Activated CD4-positive, alpha-beta T cell treated with anti-CD3 and anti-CD28 coated beads, Interleukin-2, amount 10 ng/mL, durations not matched to agents 7 days and 5 days (primary cell): ENCODE results near the gene CNTN4. TPM values are rescaled to one million over a fixed set of nuclear protein-coding genes. Genes with fewer than 3 reads are reported as not detected.

Experiments used
- CTCF ChIA-PET: fragments of 350-600 bp; sonication (Branson Sonifier 250); formaldehyde crosslinking; loops from one replicate; lab custom pipeline; 2021; ENCODE audit warnings: antibody characterized with exemption; lab: Charles Lee
- POLR2A ChIA-PET: fragments of 350-600 bp; sonication (Branson Sonifier 250); formaldehyde crosslinking; loops from one replicate; lab custom pipeline; 2021; ENCODE audit warnings: antibody characterized with exemption; lab: Charles Lee
- DNase-seq: peaks from one replicate; pipeline ENCODE4 v3.0.0-alpha.2; 2020
- H3K27ac Mint-ChIP-seq: one replicate; pipeline ENCODE4 v1.8.0; 2021; ENCODE audit warnings: mild to moderate bottlenecking, moderate library complexity, mixed read lengths
- H3K27me3 Mint-ChIP-seq: one replicate; pipeline ENCODE4 v1.8.0; 2021; ENCODE audit warnings: mixed read lengths
- H3K36me3 Mint-ChIP-seq: one replicate; pipeline ENCODE4 v1.8.0; 2021; ENCODE audit warnings: low read depth, mixed read lengths
- H3K4me1 Mint-ChIP-seq: one replicate; pipeline ENCODE4 v1.8.0; 2021; ENCODE audit warnings: mixed read lengths
- H3K4me3 Mint-ChIP-seq: one replicate; pipeline ENCODE4 v1.8.0; 2021; ENCODE audit warnings: mild to moderate bottlenecking, moderate library complexity, mixed read lengths
- H3K9me3 Mint-ChIP-seq: one replicate; pipeline ENCODE4 v1.8.0; 2021; ENCODE audit warnings: mixed read lengths
- total RNA-seq, 2 experiments: library from RNA; stranded (reverse); gene quantifications; one replicate each; pipeline ENCODE4 v1.2.3, GENCODE V29; 2021

CNTN4 gene
- total RNA-seq, 2 experiments from 2014 or later: not detected

- POLR2A ChIA-PET: no interaction called here
- Mint-ChIP-seq H3K9me3 (no peaks in the 10 kb centered on the region), H3K27me3 (no peaks in the 10 kb centered on the region), H3K27ac (no peak overlapping the region), H3K4me1 (no peaks in the 10 kb centered on the region), H3K4me3 (no peak overlapping the region), H3K36me3 (no peaks in the 10 kb centered on the region)
- CTCF ChIA-PET: no interaction called here
- no peak for DNase-seq
Observed at GRCh38 chr3:3087716-3088465, 989.2 kb downstream of the CNTN4 start.

- DNase-seq: no peak
- no peaks in the 10 kb centered on the region for H3K27me3 Mint-ChIP-seq
- H3K36me3 Mint-ChIP-seq: no peaks in the 10 kb centered on the region
- POLR2A ChIA-PET: no interaction called here
- no peak overlapping the region for H3K4me3 Mint-ChIP-seq
- H3K27ac Mint-ChIP-seq: no peak overlapping the region
- H3K4me1 Mint-ChIP-seq: no peaks in the 10 kb centered on the region
- H3K9me3 Mint-ChIP-seq: no peaks in the 10 kb centered on the region
- CTCF ChIA-PET: no interaction called here
Observed at GRCh38 chr3:3089017-3089416, 990.4 kb downstream of the CNTN4 start.

- Mint-ChIP-seq H3K36me3 (no peaks in the 10 kb centered on the region), H3K4me1 (no peaks in the 10 kb centered on the region), H3K9me3 (no peaks in the 10 kb centered on the region), H3K4me3 (no peak overlapping the region), H3K27ac (no peak overlapping the region), H3K27me3 (no peaks in the 10 kb centered on the region)
- CTCF ChIA-PET: interaction anchor here (0.5 kb wide), 1 partner anchor 82 kb away, joined by 3 read pairs; no protein-coding TSS in a partner anchor
- DNase-seq: no peak
- POLR2A ChIA-PET: no interaction called here
Observed at GRCh38 chr3:3097958-3098357, 999.3 kb downstream of the CNTN4 start.

- ChIA-PET POLR2A (no interaction called here), CTCF (no interaction called here)
- no peak for DNase-seq
- peaks cover 3% of the 10 kb centered on the region for H3K27me3 Mint-ChIP-seq
- no peaks in the 10 kb centered on the region for H3K9me3 Mint-ChIP-seq
- no peaks in the 10 kb centered on the region for H3K4me1 Mint-ChIP-seq
- H3K27ac Mint-ChIP-seq: no peak overlapping the region
- H3K36me3 Mint-ChIP-seq: no peaks in the 10 kb centered on the region
- H3K4me3 Mint-ChIP-seq: no peak overlapping the region
Observed at GRCh38 chr3:3101660-3102458, 1003.2 kb downstream of the CNTN4 start.

GRCh38 chr3:3102751-3103150 lies 1004.1 kb downstream of the CNTN4 start:
- POLR2A ChIA-PET: no interaction called here
- no peak overlapping the region for H3K27ac Mint-ChIP-seq
- H3K27me3 Mint-ChIP-seq: peaks cover 8% of the 10 kb centered on the region
- H3K9me3 Mint-ChIP-seq: no peaks in the 10 kb centered on the region
- CTCF ChIA-PET: no interaction called here
- DNase-seq: no peak
- H3K4me3 Mint-ChIP-seq: no peak overlapping the region
- no peaks in the 10 kb centered on the region for H3K4me1 Mint-ChIP-seq
- H3K36me3 Mint-ChIP-seq: no peaks in the 10 kb centered on the region

GRCh38 chr3:3105246-3105645 lies 1006.6 kb downstream of the CNTN4 start:
- H3K27me3 Mint-ChIP-seq: peaks cover 10% of the 10 kb centered on the region
- no peaks in the 10 kb centered on the region for H3K4me1 Mint-ChIP-seq
- H3K27ac Mint-ChIP-seq: no peak overlapping the region
- ChIA-PET POLR2A (no interaction called here), CTCF (no interaction called here)
- no peak overlapping the region for H3K4me3 Mint-ChIP-seq
- no peaks in the 10 kb centered on the region for H3K9me3 Mint-ChIP-seq
- no peak for DNase-seq
- no peaks in the 10 kb centered on the region for H3K36me3 Mint-ChIP-seq

- Mint-ChIP-seq H3K27ac (no peak overlapping the region), H3K36me3 (no peaks in the 10 kb centered on the region), H3K9me3 (no peaks in the 10 kb centered on the region), H3K4me3 (no peak overlapping the region), H3K27me3 (peaks cover 10% of the 10 kb centered on the region), H3K4me1 (no peaks in the 10 kb centered on the region)
- CTCF ChIA-PET: no interaction called here
- POLR2A ChIA-PET: no interaction called here
- DNase-seq: no peak
Observed at GRCh38 chr3:3105815-3106214, 1007.1 kb downstream of the CNTN4 start.

- CTCF ChIA-PET: no interaction called here
- no peaks in the 10 kb centered on the region for H3K4me1 Mint-ChIP-seq
- POLR2A ChIA-PET: no interaction called here
- no peak for DNase-seq
- no peak overlapping the region for H3K27ac Mint-ChIP-seq
- no peaks in the 10 kb centered on the region for H3K36me3 Mint-ChIP-seq
- no peak overlapping the region for H3K4me3 Mint-ChIP-seq
- H3K27me3 Mint-ChIP-seq: peaks cover 10% of the 10 kb centered on the region
- no peaks in the 10 kb centered on the region for H3K9me3 Mint-ChIP-seq
Observed at GRCh38 chr3:3107181-3107580, 1008.5 kb downstream of the CNTN4 start.
